HUES6 (cell line): Measurements from ENCODE around the gene AGPAT3.

Experiments
- H3K27ac ChIP-seq: 2 replicates; pipeline ENCODE4 v1.7.0; 2013; ENCODE audit warnings: low read depth, mild to moderate bottlenecking, low read length, inconsistent platforms
- H3K27me3 ChIP-seq: 2 replicates; pipeline ENCODE4 v1.6.1; 2013; ENCODE audit warnings: low read length; ENCODE audit not compliant: control insufficient read depth, insufficient read depth
- H3K36me3 ChIP-seq: 2 replicates; pipeline ENCODE4 v1.6.1; 2013; ENCODE audit warnings: low read length; ENCODE audit not compliant: control insufficient read depth, insufficient read depth
- H3K4me1 ChIP-seq: 2 replicates; pipeline ENCODE4 v1.6.1; 2013; ENCODE audit warnings: low read length; ENCODE audit not compliant: control insufficient read depth, insufficient read depth
- H3K4me3 ChIP-seq: 2 replicates; pipeline ENCODE4 v1.5.1; 2013; ENCODE audit warnings: low read depth, low read length
- H3K9ac ChIP-seq: one replicate; pipeline ENCODE4 v1.6.1; 2013; ENCODE audit warnings: mild to moderate bottlenecking, low read length
- H3K9me3 ChIP-seq: 2 replicates; pipeline ENCODE4 v1.6.1; 2013; ENCODE audit warnings: low read depth, low read length; ENCODE audit not compliant: control insufficient read depth, insufficient read depth

The AGPAT3 gene

DNA sequence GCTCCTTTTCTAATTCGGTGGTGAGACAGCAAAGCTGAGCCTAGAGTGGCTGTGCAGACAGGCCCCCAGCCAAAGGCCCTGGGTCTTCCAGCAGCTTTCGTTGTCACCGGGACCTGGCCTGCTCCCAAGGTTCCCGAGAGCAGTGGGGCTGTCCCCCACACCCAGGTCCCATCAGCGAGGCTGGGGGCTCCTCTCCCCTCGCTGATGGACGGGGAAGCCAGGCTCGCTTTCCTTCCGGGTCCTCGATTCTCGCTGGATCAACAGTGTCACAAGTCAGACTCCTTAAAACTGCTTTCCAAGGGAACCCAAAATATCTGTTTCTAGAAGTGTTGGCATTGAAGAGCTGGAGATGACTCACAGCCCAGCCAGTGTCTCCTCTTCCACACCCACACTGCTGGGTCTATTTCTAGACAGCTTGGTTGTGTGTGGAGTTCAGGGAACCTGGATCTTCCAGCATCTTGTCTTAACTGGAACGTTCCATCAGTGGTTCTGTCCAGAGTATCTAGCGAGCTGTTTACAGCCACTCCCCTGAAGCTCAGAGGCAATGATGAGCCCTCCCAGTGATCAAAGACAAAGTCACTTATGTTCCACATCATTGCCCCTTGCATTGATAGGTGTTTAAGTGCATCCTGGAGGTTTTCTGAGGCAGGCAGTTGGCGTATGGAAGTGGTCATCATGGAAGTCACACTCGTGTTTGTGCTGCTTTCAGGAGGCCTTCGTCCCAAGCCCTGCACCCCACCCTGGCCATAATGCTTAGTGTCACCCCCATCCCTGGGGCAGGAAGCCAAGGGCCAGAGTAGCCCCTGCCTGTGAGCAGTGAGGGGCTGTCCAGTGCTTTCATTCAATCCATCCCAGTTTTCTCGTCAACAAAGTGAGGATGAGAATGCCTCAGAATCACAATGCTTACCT, 40.4 kb upstream of the AGPAT3 start:
- no peaks in the 10 kb centered on the region for H3K27me3 ChIP-seq
- no peaks in the 10 kb centered on the region for H3K9me3 ChIP-seq
- no peak overlapping the region for H3K27ac ChIP-seq
- peaks cover 12% of the 10 kb centered on the region; the same call in 1 of the 2 replicates for H3K4me1 ChIP-seq
- H3K36me3 ChIP-seq = no peaks in the 10 kb centered on the region
- H3K4me3 ChIP-seq = no peak overlapping the region
- no peak overlapping the region for H3K9ac ChIP-seq

- Histone ChIP-seq H3K36me3 (no peaks in the 10 kb centered on the region), H3K4me3 (no peak overlapping the region), H3K4me1 (peaks cover 12% of the 10 kb centered on the region; the same call in 1 of the 2 replicates), H3K9me3 (no peaks in the 10 kb centered on the region), H3K27ac (no peak overlapping the region), H3K27me3 (no peaks in the 10 kb centered on the region), H3K9ac (no peak overlapping the region)
Observed at GRCh38 chr21:43825242-43825935, 39.6 kb upstream of the AGPAT3 start.

DNA sequence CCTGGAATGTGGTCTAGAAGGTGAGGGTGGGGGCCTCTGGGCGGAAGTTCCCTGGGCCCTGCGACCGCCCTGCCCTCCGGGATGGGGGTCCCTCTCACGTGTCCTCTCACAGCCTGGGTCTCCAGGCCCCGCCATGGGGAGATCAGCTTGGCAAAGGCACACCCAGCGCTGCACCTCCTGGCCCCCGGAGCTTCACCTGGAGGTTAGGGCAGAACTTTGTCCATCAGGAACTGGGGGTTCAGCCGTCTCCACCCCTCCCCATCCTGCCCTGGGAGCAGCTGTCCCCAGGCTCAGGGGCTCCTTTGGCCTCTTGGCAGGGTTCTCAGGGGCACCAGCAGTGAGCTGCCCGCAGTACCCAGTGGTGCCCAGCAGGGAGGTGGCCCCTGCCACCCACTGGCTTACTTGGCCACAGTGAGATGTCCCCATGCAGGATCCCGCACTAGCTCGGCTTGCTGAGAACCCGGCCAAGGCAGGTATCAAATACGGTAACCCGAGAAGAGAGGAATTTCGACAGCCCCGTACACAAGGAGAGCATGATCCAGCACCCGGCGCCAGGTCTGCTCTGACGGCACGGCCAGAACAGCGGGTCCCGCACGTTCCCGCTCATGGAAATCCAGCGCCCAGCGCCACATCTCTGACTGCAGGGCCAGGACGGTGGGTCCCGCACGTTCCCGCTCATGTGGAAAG, 38.9 kb upstream of the AGPAT3 start:
- H3K4me3 ChIP-seq = no peak overlapping the region
- no peak overlapping the region for H3K9ac ChIP-seq

GRCh38 chr21:43826623-43826974, 38.4 kb upstream of the AGPAT3 start:
- peaks cover 12% of the 10 kb centered on the region; the same call in 1 of the 2 replicates for H3K4me1 ChIP-seq
- H3K9ac ChIP-seq = no peak overlapping the region
- no peaks in the 10 kb centered on the region for H3K36me3 ChIP-seq
- no peak overlapping the region for H3K4me3 ChIP-seq
- no peaks in the 10 kb centered on the region for H3K9me3 ChIP-seq
- H3K27ac ChIP-seq = no peak overlapping the region
- no peaks in the 10 kb centered on the region for H3K27me3 ChIP-seq

More for the DNA sequence above, 38.9 kb upstream of the AGPAT3 start:
- H3K27ac ChIP-seq = no peak overlapping the region
- peaks cover 12% of the 10 kb centered on the region; the same call in 1 of the 2 replicates for H3K4me1 ChIP-seq
- H3K36me3 ChIP-seq = no peaks in the 10 kb centered on the region
- H3K27me3 ChIP-seq = no peaks in the 10 kb centered on the region
- no peaks in the 10 kb centered on the region for H3K9me3 ChIP-seq

GRCh38 chr21:43827015-43827611, 37.9 kb upstream of the AGPAT3 start:
- no peaks in the 10 kb centered on the region for H3K9me3 ChIP-seq
- no peaks in the 10 kb centered on the region for H3K27me3 ChIP-seq
- H3K9ac ChIP-seq = no peak overlapping the region
- no peak overlapping the region for H3K27ac ChIP-seq
- no peak overlapping the region for H3K4me3 ChIP-seq
- peaks cover 12% of the 10 kb centered on the region; the same call in 1 of the 2 replicates for H3K4me1 ChIP-seq
- no peaks in the 10 kb centered on the region for H3K36me3 ChIP-seq

DNA sequence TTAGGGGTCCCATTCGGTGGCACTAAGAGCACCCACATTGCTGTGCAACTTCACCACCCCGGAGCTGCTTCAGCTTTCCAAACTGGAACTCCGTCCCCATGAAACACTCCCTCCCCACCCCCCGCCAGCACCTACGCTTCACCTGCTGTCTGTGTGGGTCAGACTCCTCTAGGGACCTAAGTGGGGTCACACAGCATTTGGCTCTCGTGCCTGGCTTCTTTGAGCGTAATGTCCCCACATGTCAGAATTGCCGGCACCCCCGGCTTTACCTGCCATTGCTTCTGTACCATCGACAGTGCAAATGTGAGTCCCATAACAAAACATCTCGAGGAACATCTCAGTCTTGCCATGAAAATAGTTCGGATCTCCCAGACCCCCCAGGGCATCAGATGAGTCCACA, 35.9 kb upstream of the AGPAT3 start:
- H3K9ac ChIP-seq = no peak overlapping the region

DNA sequence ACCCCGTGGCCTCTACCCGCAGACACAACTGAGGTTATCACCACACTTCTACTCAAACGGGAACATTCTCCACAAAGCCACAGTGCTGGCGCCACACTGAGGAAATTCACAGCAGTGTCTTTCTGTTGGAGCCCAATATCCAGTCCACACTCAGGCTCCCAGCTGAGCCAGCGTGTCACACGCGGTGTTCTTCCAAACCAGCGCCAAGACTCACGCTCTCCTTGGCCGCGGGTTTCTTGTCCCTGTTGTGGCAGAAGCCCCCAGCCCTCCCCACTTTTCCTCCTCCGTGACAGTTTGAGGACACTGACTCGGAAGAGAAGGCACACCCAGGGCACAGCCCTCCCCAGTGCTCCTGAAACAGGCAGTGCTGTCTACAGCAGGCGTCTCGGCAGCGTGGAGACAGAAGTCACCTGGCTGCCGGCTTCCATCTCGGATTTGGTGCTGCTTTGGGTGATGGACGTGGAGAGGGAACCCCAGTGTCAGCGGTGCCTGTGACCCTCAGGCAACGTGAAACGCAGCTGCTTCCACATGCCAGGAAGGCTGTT, 35.4 kb upstream of the AGPAT3 start:
- no peaks in the 10 kb centered on the region for H3K36me3 ChIP-seq
- H3K27ac ChIP-seq = no peak overlapping the region
- no peaks in the 10 kb centered on the region for H3K27me3 ChIP-seq
- H3K9ac ChIP-seq = no peak overlapping the region
- H3K9me3 ChIP-seq = no peaks in the 10 kb centered on the region
- peaks cover 12% of the 10 kb centered on the region; the same call in 1 of the 2 replicates for H3K4me1 ChIP-seq
- no peak overlapping the region for H3K4me3 ChIP-seq

More for the DNA sequence above, 35.9 kb upstream of the AGPAT3 start:
- Histone ChIP-seq H3K4me3 (no peak overlapping the region), H3K27me3 (no peaks in the 10 kb centered on the region), H3K36me3 (no peaks in the 10 kb centered on the region), H3K27ac (no peak overlapping the region), H3K9me3 (no peaks in the 10 kb centered on the region), H3K4me1 (peaks cover 12% of the 10 kb centered on the region; the same call in 1 of the 2 replicates)

GRCh38 chr21:43832158-43832550, 32.9 kb upstream of the AGPAT3 start:
- Histone ChIP-seq H3K4me3 (no peak overlapping the region), H3K4me1 (no peaks in the 10 kb centered on the region), H3K9ac (no peak overlapping the region), H3K27ac (no peak overlapping the region), H3K36me3 (no peaks in the 10 kb centered on the region), H3K9me3 (no peaks in the 10 kb centered on the region), H3K27me3 (no peaks in the 10 kb centered on the region)

- H3K36me3 ChIP-seq = no peaks in the 10 kb centered on the region
- H3K4me3 ChIP-seq = no peak overlapping the region
- no peak overlapping the region for H3K9ac ChIP-seq
- H3K4me1 ChIP-seq = no peaks in the 10 kb centered on the region
- no peaks in the 10 kb centered on the region for H3K9me3 ChIP-seq
- H3K27me3 ChIP-seq = no peaks in the 10 kb centered on the region
- H3K27ac ChIP-seq = no peak overlapping the region
Observed at GRCh38 chr21:43832648-43833047, 32.4 kb upstream of the AGPAT3 start.

DNA sequence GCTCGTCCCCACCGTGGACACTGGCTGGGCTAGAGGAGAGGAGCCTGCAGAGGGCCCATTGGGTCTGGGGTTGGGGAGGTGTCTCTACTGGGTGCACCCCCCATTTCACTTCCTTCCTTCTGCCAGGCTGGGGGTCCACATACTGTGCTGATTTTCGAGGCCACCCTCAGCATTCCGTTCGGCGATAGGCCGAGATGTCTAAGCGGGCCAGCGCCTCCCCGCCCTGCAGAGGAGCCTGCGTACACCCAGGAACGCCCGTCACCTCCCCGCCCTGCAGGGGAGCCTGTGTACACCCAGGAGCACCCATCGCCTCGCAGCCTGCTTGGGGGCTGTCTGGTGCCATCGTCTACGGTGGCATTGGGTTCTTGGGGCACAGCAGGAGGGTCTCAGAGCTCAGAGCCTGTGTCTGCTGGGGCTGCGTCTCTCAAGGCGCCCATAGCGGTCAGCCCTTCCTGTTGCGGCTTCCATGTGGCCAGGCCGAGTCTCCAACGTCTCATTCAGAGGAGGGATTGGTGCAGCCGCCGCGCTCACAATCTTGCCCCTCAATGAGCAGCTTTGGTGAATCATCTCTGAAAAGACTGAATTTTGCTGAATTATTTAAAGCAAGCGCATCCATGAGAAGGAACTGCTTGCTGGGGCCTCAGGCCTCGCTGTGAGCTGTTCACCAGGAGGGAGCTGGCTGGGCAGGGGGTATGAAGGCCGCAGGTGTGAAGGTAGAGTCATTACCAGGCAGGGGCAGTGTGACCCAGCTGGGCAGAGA, 30.7 kb upstream of the AGPAT3 start:
- no peak overlapping the region for H3K27ac ChIP-seq
- no peak overlapping the region for H3K9ac ChIP-seq
- H3K27me3 ChIP-seq = no peaks in the 10 kb centered on the region

More for the DNA sequence above, 30.7 kb upstream of the AGPAT3 start:
- H3K4me1 ChIP-seq = no peaks in the 10 kb centered on the region
- H3K36me3 ChIP-seq = no peaks in the 10 kb centered on the region
- H3K9me3 ChIP-seq = no peaks in the 10 kb centered on the region
- H3K4me3 ChIP-seq = no peak overlapping the region
